IMR-90 (cell line): ENCODE data around the gene SESN2. TPM values are rescaled to one million over a fixed set of nuclear protein-coding genes. Genes with fewer than 3 reads are reported as not detected.

Source experiments
- ATAC-seq: fragments of 200-7000 bp; cut with Tn5 transposase; 2 replicates; pipeline ENCODE4 v1.9.1; 2020; ENCODE audit warnings: low read depth, mild to moderate bottlenecking, moderate library complexity
- BruUV-seq: library from RNA; stranded (reverse); fragments of 400-500 nt; replicated peaks from 2 replicates; lab custom pipeline; 2021; lab: Mats Ljungman, UMichigan
- CTCF ChIA-PET: fragments of 300-600 bp; formaldehyde crosslinking; extraction: SDS; loops from one replicate; lab custom pipeline; 2021; ENCODE audit warnings: antibody characterized with exemption; lab: Yijun Ruan, JAX
- POLR2A ChIA-PET: fragments of 300-600 bp; sonication (Branson Sonifier 250); formaldehyde crosslinking; loops from one replicate; lab custom pipeline; 2022; ENCODE audit warnings: antibody characterized with exemption; ENCODE audit not compliant: unreplicated experiment; lab: Charles Lee
- DNase-seq: peaks from one replicate; pipeline ENCODE4 v3.0.0; 2013
- H2AFZ ChIP-seq: replicated peaks from 2 replicates; pipeline ENCODE3; 2013; ENCODE audit warnings: low read length, mild to moderate bottlenecking; ENCODE audit not compliant: poor library complexity
- H2AK5ac ChIP-seq: 2 replicates; pipeline ENCODE4 v1.6.1; 2013; ENCODE audit warnings: low read depth, low read length, inconsistent platforms
- H2AK9ac ChIP-seq: replicated peaks from 2 replicates; pipeline ENCODE3; 2013; ENCODE audit warnings: mild to moderate bottlenecking, low read depth, low read length, moderate library complexity; ENCODE audit not compliant: poor library complexity
- H2BK120ac ChIP-seq: 2 replicates; pipeline ENCODE4 v1.6.1; 2013; ENCODE audit warnings: low read depth, low read length, inconsistent platforms
- H2BK15ac ChIP-seq: 3 replicates; pipeline ENCODE4 v1.6.1; 2013; ENCODE audit warnings: low read depth, low read length, inconsistent platforms
- H2BK20ac ChIP-seq: 2 replicates; pipeline ENCODE4 v1.6.1; 2013; ENCODE audit warnings: low read depth, mild to moderate bottlenecking, inconsistent platforms, low read length, moderate library complexity
- H2BK5ac ChIP-seq: 2 replicates; pipeline ENCODE4 v1.6.1; 2013; ENCODE audit warnings: mild to moderate bottlenecking, low read depth, low read length, inconsistent platforms; ENCODE audit not compliant: poor library complexity, severe bottlenecking
- H3K14ac ChIP-seq: replicated peaks from 2 replicates; pipeline ENCODE4 v1.6.1; 2013; ENCODE audit warnings: low read depth, low read length, inconsistent platforms
- H3K18ac ChIP-seq: 2 replicates; pipeline ENCODE4 v1.6.1; 2013; ENCODE audit warnings: low read depth, low read length, control low read depth
- H3K23ac ChIP-seq: 2 replicates; pipeline ENCODE4 v1.6.1; 2013; ENCODE audit warnings: low read depth, low read length, inconsistent platforms
- H3K27ac ChIP-seq: 2 replicates; pipeline ENCODE4 v1.5.1; 2013; ENCODE audit warnings: mild to moderate bottlenecking, control low read depth, low read length; ENCODE audit not compliant: insufficient read depth
- H3K27me3 ChIP-seq: 2 replicates; pipeline ENCODE4 v1.6.1; 2013; ENCODE audit warnings: low read length; ENCODE audit not compliant: control insufficient read depth, insufficient read depth
- H3K36me3 ChIP-seq: 2 replicates; pipeline ENCODE4 v1.6.1; 2013; ENCODE audit warnings: low read length, mixed read lengths; ENCODE audit not compliant: control insufficient read depth, insufficient read depth
- H3K4ac ChIP-seq: 2 replicates; pipeline ENCODE4 v1.6.1; 2013; ENCODE audit warnings: low read depth, low read length, inconsistent platforms
- H3K4me1 ChIP-seq: 2 replicates; pipeline ENCODE4 v1.6.1; 2013; ENCODE audit warnings: low read length, mixed read lengths; ENCODE audit not compliant: control insufficient read depth, insufficient read depth
- H3K4me2 ChIP-seq: 2 replicates; pipeline ENCODE4 v1.6.1; 2013; ENCODE audit warnings: low read depth, mild to moderate bottlenecking, control low read depth, low read length, moderate library complexity
- H3K4me3 ChIP-seq: 2 replicates; pipeline ENCODE4 v1.5.1; 2013; ENCODE audit warnings: low read depth, mild to moderate bottlenecking, control low read depth, low read length, moderate library complexity; ENCODE audit not compliant: insufficient read depth
- H3K56ac ChIP-seq: 2 replicates; pipeline ENCODE4 v1.6.1; 2013; ENCODE audit warnings: low read length, inconsistent platforms; ENCODE audit not compliant: insufficient read depth; ENCODE audit errors: extremely low read depth
- H3K79me1 ChIP-seq, 2 experiments: 2 replicates each; pipeline ENCODE4 v1.6.1; 2013; ENCODE audit warnings: low read length in 2 of 2, inconsistent platforms in 1 of 2, low read depth in 1 of 2
- H3K9ac ChIP-seq: 2 replicates; pipeline ENCODE4 v1.6.1; 2013; ENCODE audit warnings: low read depth, low read length, control low read depth
- H3K9me1 ChIP-seq: 2 replicates; pipeline ENCODE4 v1.6.1; 2013; ENCODE audit warnings: low read length, inconsistent platforms; ENCODE audit not compliant: insufficient read depth
- H3K9me3 ChIP-seq: 2 replicates; pipeline ENCODE4 v1.6.1; 2013; ENCODE audit warnings: low read length; ENCODE audit not compliant: control insufficient read depth, insufficient read depth
- H4K20me1 ChIP-seq: 2 replicates; pipeline ENCODE4 v1.6.1; 2013; ENCODE audit warnings: low read length, inconsistent platforms; ENCODE audit not compliant: insufficient read depth
- H4K5ac ChIP-seq: 2 replicates; pipeline ENCODE4 v1.6.1; 2013; ENCODE audit warnings: mild to moderate bottlenecking, low read depth, low read length, control low read depth
- H4K8ac ChIP-seq, 2 experiments: 2 replicates each; pipeline ENCODE4 v1.6.1; 2013; ENCODE audit warnings: low read depth in 2 of 2, low read length in 2 of 2, control low read depth in 1 of 2, inconsistent platforms in 1 of 2
- H4K91ac ChIP-seq: 2 replicates; pipeline ENCODE4 v1.6.1; 2013; ENCODE audit warnings: low read depth, low read length, inconsistent platforms; ENCODE audit not compliant: insufficient read depth
- CEBPB ChIP-seq: IDR thresholded peaks from 2 replicates; pipeline ENCODE4 v1.6.1; 2012; ENCODE audit warnings: low read depth, low read length, improper control_type of control experiment
- CHD1 ChIP-seq: IDR thresholded peaks from 2 replicates; pipeline ENCODE4 v1.6.1; 2012; ENCODE audit warnings: low read depth, low read length, improper control_type of control experiment
- FOS ChIP-seq: fragments of 150-350 bp; IDR thresholded peaks from 2 replicates; pipeline ENCODE4 v1.6.1; 2016; ENCODE audit warnings: low read depth, low read length
- MAFK ChIP-seq: IDR thresholded peaks from 2 replicates; pipeline ENCODE4 v1.6.1; 2012; ENCODE audit warnings: low read depth, low read length, improper control_type of control experiment
- NFE2L2 ChIP-seq: fragments of 150-350 bp; IDR thresholded peaks from 2 replicates; pipeline ENCODE4 v1.6.1; 2016; ENCODE audit warnings: low read depth, mild to moderate bottlenecking, low read length
- POLR2A ChIP-seq: IDR thresholded peaks from 2 replicates; pipeline ENCODE4 v1.6.1; 2012; ENCODE audit warnings: mild to moderate bottlenecking, low read depth, low read length
- WGBS, 2 experiments: methylation state at CpG; one replicate each; pipeline versions ENCODE4 v1.1.5 to v1.1.7; 2013; ENCODE audit warnings: missing lambda C conversion rate in 2 of 2; ENCODE audit not compliant: insufficient read length in 1 of 2; ENCODE audit errors: extremely low coverage in 2 of 2; 5-methylcytosine and 5-hydroxymethylcytosine counted together
- dilution Hi-C: fragments of 300-500 bp; cut with HindIII; formaldehyde crosslinking; loops from one replicate; pipeline ENCODE4 v1.14.3; 2018; ENCODE audit warnings: low sequenced_read_pairs; ENCODE audit not compliant: unreplicated experiment
- in situ Hi-C: fragments of 300-500 bp; cut with MboI; formaldehyde crosslinking; loops from 3 replicates; pipeline ENCODE4 v1.14.3; 2019; ENCODE audit warnings: low sequenced_read_pairs, inconsistent platforms, mixed read lengths
- intact Hi-C: fragments of 100-400 bp; cut with micrococcal nuclease; formaldehyde crosslinking; loops from 2 replicates; pipeline ENCODE4 v1.10.0; 2022
- polyA plus RNA-seq, 3 experiments: library from polyadenylated mRNA; depleted of rRNA; stranded (reverse); fragments of >200 nt; gene quantifications; 2 replicates each; pipeline ENCODE4 v1.2.3, GENCODE V29; 2012; ENCODE audit warnings: low replicate concordance in 1 of 3
- total RNA-seq: library from RNA; depleted of rRNA; stranded (reverse); fragments of >200 nt; gene quantifications from 2 replicates; pipeline ENCODE4 v1.2.3, GENCODE V29; 2012
- TF ChIP-seq, protein P1 (sequence below): fragments of 150-350 bp; IDR thresholded peaks from 2 replicates; pipeline ENCODE4 v1.6.1; 2017; ENCODE audit warnings: mild to moderate bottlenecking, antibody characterized with exemption, low read length, low read depth

SESN2 gene
- total and polyA plus RNA-seq, 2 of the 4 experiments (the other 2 are of a cell fraction) = 10.2 to 20.9 TPM

DNA sequence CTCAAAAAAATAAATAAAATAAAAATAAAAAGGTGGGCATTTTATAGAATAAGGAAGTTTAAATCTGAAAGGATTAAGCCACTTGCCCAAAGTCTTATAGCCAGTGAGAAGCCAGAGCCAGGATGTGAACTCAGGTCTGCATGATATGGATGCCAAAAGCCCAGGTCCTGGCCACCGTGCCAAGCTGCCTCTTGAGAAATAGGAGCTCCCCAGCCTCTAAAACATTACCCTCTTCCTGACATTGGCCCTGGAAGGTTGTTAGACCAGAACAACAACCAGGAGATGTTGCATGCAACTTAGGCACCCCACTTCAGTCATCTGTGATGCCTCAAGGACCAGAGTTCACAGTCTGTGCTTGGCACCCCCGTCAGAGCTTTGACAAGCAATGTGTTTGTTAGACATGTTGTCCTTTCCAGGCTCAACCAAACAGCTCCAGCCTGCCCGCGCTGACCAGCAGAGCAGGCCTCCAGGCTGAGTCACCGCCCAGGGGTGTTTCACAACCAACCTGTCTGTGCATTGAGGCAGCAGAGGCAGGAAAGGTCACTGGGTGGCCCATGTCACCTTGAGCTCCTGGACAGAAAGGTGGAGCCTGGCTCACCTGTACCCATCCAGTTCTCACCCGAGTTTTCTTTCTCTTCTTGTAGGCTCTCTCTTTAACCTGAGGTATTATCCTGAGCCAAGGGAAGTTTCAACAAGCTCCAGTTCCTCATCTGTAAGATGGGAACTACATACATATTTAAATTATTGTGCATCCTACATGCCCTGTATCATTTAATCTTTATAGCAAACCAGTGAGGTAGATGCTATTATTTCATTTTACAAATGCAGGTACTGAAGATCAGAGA is 54.6 kb downstream of the SESN2 start:
- in situ Hi-C loops = no loop called here
- Histone ChIP-seq H3K9ac (no peak overlapping the region), H4K91ac (no peak overlapping the region), H3K79me1 (no peaks in the 10 kb centered on the region), H2BK120ac (no peak overlapping the region), H2BK20ac (no peak overlapping the region), H3K4me2 (no peak overlapping the region), H3K4me3 (no peak overlapping the region), H3K4me1 (peaks cover 3% of the 10 kb centered on the region), H3K27ac (no peak overlapping the region), H3K23ac (no peak overlapping the region), H2BK15ac (no peak overlapping the region), H2AK5ac (no peak overlapping the region), H2AK9ac (peak overlapping the region; percentile 48), H4K20me1 (no peaks in the 10 kb centered on the region), H3K18ac (no peak overlapping the region), H2AFZ (peak overlapping the region; percentile 74), H3K36me3 (no peaks in the 10 kb centered on the region), H4K5ac (no peak overlapping the region), H2BK5ac (no peak overlapping the region), H3K14ac (no peak overlapping the region), H3K27me3 (no peaks in the 10 kb centered on the region; the same call in 1 of the 2 replicates), H3K4ac (no peak overlapping the region), H4K8ac (no peak overlapping the region), H3K9me1 (no peaks in the 10 kb centered on the region), H3K56ac (no peak overlapping the region), H3K9me3 (no peaks in the 10 kb centered on the region)
- TF ChIP-seq CHD1 (no peak), FOS (peak; percentile 77), CEBPB (peak; percentile 96), POLR2A (no peak), MAFK (no peak), NFE2L2 (peak; percentile 22; the same call in 1 of the 2 replicates)
- TF ChIP-seq, protein P1, sequence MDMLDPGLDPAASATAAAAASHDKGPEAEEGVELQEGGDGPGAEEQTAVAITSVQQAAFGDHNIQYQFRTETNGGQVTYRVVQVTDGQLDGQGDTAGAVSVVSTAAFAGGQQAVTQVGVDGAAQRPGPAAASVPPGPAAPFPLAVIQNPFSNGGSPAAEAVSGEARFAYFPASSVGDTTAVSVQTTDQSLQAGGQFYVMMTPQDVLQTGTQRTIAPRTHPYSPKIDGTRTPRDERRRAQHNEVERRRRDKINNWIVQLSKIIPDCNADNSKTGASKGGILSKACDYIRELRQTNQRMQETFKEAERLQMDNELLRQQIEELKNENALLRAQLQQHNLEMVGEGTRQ = no peak
- intact Hi-C loops = no loop called here
- ATAC-seq (peak; percentile 93), DNase-seq (peak; percentile 70)
- ChIA-PET CTCF (no interaction called here), POLR2A (interaction anchor here (0.6 to 1.0 kb wide), 3 partner anchors 12 to 52 kb away, joined by 3 to 6 read pairs (median 4); partner anchors contain the start of gene MED18)
- WGBS, 2 experiments = 56% methylated on average over 4 of the region's 6 CpGs; no CpG with 5 or more reads in 1 of the 2 experiments
- dilution Hi-C loops = no loop called here
- no TSS peak for BruUV-seq
